ENCODE results near the gene COL5A1.

DNA sequence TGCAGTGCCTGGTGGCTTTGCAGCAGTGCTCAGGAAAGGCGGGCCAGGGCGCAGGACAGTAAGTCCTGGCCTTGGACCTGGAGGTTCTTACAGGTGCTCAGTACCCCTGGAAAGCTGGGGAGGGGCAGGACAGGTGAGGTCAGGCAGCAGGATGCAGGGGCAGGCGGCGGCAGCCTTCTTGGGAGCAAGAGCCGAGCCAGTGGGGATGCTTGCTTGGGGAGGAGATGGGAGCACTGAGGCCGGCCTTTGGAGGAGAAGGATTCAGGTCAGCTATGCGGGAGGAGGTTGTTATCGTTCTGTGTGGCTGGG, 98.0 kb downstream of the COL5A1 start:
- TF ChIP-seq, protein P1, sequence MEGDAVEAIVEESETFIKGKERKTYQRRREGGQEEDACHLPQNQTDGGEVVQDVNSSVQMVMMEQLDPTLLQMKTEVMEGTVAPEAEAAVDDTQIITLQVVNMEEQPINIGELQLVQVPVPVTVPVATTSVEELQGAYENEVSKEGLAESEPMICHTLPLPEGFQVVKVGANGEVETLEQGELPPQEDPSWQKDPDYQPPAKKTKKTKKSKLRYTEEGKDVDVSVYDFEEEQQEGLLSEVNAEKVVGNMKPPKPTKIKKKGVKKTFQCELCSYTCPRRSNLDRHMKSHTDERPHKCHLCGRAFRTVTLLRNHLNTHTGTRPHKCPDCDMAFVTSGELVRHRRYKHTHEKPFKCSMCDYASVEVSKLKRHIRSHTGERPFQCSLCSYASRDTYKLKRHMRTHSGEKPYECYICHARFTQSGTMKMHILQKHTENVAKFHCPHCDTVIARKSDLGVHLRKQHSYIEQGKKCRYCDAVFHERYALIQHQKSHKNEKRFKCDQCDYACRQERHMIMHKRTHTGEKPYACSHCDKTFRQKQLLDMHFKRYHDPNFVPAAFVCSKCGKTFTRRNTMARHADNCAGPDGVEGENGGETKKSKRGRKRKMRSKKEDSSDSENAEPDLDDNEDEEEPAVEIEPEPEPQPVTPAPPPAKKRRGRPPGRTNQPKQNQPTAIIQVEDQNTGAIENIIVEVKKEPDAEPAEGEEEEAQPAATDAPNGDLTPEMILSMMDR (IDR thresholded peaks at IDR 0.05), result no peak
- TF ChIP-seq POLR2A (IDR thresholded peaks at IDR 0.05), result no peak

All from heart left ventricle (tissue), 13 donors.